Measurements from ENCODE around the gene SAMD5. TPM values are rescaled to one million over a fixed set of nuclear protein-coding genes. Genes with fewer than 3 reads are reported as not detected.

The SAMD5 gene
- total RNA-seq, 1 experiment from 2014 or later = 0.04 TPM

DNA sequence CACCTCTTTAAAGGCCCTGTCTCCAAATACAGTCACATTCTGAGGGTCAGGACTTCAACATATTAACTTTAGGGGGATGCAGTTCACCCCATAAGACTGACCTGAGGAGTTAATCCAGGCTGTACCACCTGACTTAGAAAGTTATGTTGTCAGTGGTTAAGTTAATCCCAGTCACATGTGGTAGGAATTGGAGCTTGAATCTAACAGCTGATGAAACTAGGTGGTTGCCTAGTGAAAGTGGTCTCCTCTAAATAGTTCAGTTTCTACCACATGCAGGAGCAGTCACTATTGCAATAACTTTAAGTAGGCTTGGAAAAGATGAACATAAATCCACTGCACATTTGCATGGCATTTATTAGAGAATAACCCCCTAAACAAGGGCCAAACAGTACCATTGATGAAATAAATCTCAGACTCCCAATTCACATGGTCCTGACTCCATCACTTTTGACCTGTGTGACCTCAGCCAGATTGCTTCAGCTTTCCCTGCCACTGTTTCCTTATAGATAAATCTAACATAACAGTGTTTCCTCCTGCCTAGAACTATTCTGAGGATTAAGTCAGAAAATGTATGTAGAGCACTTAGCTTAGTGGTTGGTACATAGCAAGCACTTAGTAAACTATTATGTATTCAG, 20.1 kb downstream of the SAMD5 start:
- no peak overlapping the region for H4K8ac ChIP-seq (replicated peaks; ENCODE audit: insufficient read length, low read depth, low read length)
- no peak overlapping the region for H3T11ph ChIP-seq (ENCODE audit: low read length)
- H3K56ac ChIP-seq (ENCODE audit: insufficient read length, low read depth, low read length) = no peak overlapping the region
- no peak overlapping the region for H4K5ac ChIP-seq (ENCODE audit: insufficient read length, low read depth, low read length)
- no peak overlapping the region for H2BK20ac ChIP-seq (ENCODE audit: low read depth, low read length, poor library complexity, severe bottlenecking)
- H4K91ac ChIP-seq (ENCODE audit: insufficient read length, low read depth, low read length) = no peak overlapping the region
- H2AFZ ChIP-seq (ENCODE audit: low read length) = no peak overlapping the region
- no peaks in the 10 kb centered on the region for H4K20me1 ChIP-seq (ENCODE audit: control insufficient read depth, insufficient read depth, insufficient read length)
- no peak overlapping the region for H3K14ac ChIP-seq (ENCODE audit: insufficient read depth, low read length)
- Mint-ChIP-seq H3K27ac (no peak overlapping the region), H3K4me3 (no peak overlapping the region), H3K4me1 (peaks cover 2% of the 10 kb centered on the region in 2 experiments; a peak in 2 of 4 replicates), H3K27me3 (ENCODE audit: low read depth) (no peaks in the 10 kb centered on the region), H3K36me3 (ENCODE audit: insufficient read depth in 1 of 3, low read depth in 3 of 3) (no peaks in the 10 kb centered on the region), H3K9me3 (no peaks in the 10 kb centered on the region)
- no peak for DNase-seq
- H3K9me3 ChIP-seq (ENCODE audit: control insufficient read depth, low read depth, low read length) = no peaks in the 10 kb centered on the region
- no peak overlapping the region for H3K23ac ChIP-seq (ENCODE audit: insufficient read length, low read depth, low read length)
- H3K4ac ChIP-seq (ENCODE audit: low read depth, low read length) = no peak overlapping the region
- no peak overlapping the region for H2BK15ac ChIP-seq (ENCODE audit: low read depth, low read length)
- no peak overlapping the region for H2BK5ac ChIP-seq (ENCODE audit: insufficient read length, low read length)
- no peaks in the 10 kb centered on the region for H3K4me1 ChIP-seq (ENCODE audit: insufficient read depth, low read length)
- H2BK120ac ChIP-seq (ENCODE audit: low read depth, low read length, poor library complexity, severe bottlenecking) = no peak overlapping the region
- no peak overlapping the region for H2BK12ac ChIP-seq (ENCODE audit: insufficient read length, low read depth, low read length)
- no peaks in the 10 kb centered on the region for H3K79me2 ChIP-seq (ENCODE audit: insufficient read depth, low read length)
- H3K27ac ChIP-seq (ENCODE audit: insufficient read length, low read depth, low read length) = no peak overlapping the region
- H3K9ac ChIP-seq (ENCODE audit: extremely low read depth, insufficient read length, low read length) = no peak overlapping the region
- TF ChIP-seq, protein P1, sequence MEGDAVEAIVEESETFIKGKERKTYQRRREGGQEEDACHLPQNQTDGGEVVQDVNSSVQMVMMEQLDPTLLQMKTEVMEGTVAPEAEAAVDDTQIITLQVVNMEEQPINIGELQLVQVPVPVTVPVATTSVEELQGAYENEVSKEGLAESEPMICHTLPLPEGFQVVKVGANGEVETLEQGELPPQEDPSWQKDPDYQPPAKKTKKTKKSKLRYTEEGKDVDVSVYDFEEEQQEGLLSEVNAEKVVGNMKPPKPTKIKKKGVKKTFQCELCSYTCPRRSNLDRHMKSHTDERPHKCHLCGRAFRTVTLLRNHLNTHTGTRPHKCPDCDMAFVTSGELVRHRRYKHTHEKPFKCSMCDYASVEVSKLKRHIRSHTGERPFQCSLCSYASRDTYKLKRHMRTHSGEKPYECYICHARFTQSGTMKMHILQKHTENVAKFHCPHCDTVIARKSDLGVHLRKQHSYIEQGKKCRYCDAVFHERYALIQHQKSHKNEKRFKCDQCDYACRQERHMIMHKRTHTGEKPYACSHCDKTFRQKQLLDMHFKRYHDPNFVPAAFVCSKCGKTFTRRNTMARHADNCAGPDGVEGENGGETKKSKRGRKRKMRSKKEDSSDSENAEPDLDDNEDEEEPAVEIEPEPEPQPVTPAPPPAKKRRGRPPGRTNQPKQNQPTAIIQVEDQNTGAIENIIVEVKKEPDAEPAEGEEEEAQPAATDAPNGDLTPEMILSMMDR (conservative IDR thresholded peaks at IDR 0.05) = no peak
- H3K4me2 ChIP-seq (ENCODE audit: insufficient read depth, insufficient read length, low read length) = no peak overlapping the region
- no peaks in the 10 kb centered on the region for H3K23me2 ChIP-seq (ENCODE audit: insufficient read length, low read depth, low read length, poor library complexity, severe bottlenecking)
- H3K27me3 ChIP-seq (ENCODE audit: insufficient read depth, low read length) = no peaks in the 10 kb centered on the region
- no peaks in the 10 kb centered on the region for H3K79me1 ChIP-seq (ENCODE audit: insufficient read depth, low read depth, low read length, poor library complexity, severe bottlenecking)
- H3K18ac ChIP-seq (ENCODE audit: insufficient read length, low read depth, low read length) = no peak overlapping the region
- H2AK5ac ChIP-seq (ENCODE audit: insufficient read length, low read length) = no peak overlapping the region
